TTC549 (cell line): Measurements from ENCODE around the gene CD2.

Experiments used
- FAIRE-seq: peaks from 2 replicates; lab custom pipeline; 2012; peaks lifted over from hg19 to GRCh38; lab: Jason Lieb, UNC

CD2 gene

DNA sequence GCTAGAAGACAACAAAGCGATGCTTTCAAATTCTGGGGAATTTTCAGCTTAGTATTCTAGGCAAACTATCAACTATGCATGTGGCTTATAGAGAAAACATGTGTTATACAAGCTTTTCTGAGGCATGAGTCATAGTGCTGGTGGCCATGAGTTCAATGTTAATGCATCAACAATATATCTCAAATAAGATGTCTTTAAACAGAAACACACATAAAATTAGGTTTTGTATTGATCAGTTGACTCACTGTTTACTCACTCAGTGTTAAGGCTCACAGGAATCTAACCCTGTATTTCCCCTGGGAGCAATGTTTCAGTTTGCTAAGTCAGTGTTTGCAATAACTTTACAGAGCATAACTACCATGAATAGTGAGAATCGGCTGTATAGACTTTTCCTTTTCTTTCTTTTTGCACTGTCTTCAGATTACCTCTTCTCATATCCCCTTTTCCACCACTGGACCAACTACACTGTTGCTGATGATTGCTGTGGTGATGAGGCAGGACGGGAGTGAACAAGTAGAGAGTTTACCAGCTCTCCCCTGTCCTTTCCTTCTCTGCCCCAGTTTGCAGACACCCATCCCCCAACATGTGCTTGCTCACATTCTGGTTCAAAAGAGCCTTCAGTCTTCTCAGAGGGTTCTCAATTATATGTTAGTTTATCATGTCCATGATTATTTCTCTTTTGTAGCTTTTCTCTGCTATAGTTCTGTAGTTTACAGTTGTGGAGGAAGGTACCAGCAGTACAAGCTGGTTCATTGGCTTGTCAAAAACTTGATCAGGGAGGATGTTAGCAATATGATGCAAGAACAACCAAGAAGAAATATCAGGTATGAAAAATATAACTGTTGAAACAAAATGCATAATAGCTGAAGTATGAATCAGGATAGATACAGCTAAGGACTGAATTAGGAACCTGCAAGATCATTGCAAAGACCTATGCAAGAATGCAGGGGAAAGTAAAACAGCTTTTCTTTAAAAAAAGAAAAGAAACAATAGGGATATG lies 23.9 kb downstream of the CD2 start:
- no peak for FAIRE-seq

GRCh38 chr1:116781034-116781433 lies 26.8 kb downstream of the CD2 start:
- FAIRE-seq: no peak

- no peak for FAIRE-seq
These were observed 30.8 kb downstream of the CD2 start for GRCh38 chr1:116785006-116785405.

- FAIRE-seq: no peak
These were observed 31.8 kb downstream of the CD2 start for GRCh38 chr1:116786049-116786448.

- no peak for FAIRE-seq
These were observed 37.5 kb downstream of the CD2 start for GRCh38 chr1:116791727-116792126.

- no peak for FAIRE-seq
These were observed 39.2 kb downstream of the CD2 start for GRCh38 chr1:116793357-116793935.

DNA sequence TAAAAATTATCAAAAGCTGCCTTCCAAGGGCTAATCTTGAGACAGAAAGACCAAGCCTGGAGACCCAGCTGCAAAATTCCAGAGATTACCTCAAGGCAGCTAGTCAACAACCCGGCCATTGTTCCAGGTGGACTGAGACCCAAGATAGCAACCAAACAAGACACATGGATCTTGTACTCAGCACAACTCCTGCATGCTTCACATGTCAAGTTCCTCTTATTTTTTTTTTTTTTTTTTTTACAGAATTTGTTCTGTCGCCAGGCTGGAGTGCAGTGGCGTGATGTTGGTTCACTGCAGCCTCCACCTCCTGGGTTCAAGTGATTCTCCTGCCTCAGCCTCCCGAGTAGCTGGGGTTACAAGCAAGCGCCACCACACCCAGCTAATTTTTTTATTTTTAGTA lies 40.1 kb downstream of the CD2 start:
- FAIRE-seq: no peak

DNA sequence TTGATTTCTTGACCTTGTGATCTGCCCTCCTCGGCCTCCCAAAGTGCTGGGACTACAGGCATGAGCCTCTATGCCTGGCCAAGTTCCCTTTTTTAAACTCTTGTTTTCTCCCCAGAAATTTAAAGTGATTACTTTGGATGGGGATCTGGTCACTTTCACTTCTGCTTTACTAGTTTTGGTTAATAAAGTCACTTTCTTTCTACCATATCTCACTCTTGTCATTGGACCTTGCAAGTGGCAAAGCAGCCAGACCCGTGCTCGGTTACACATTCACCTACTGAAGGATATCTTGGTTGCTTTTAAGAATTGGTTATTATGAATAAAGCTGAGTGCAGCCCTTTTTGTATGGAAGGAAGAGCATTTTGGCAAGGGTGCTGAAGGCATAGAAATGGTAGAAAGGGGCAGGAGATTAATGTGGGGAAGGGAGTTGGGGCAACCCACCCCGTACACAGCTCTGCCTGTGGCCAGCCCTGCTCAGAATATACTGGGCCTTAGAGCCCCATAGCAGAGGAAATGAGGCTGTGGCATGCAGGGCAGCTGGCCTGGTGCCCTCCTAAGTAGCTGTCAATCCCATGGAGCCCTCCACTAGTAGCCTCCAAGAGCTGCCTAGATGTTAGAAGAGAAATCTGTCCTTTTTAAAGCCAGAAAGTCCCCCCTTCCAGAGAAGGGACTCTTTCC lies 40.7 kb downstream of the CD2 start:
- FAIRE-seq: no peak

GRCh38 chr1:116795482-116795829 lies 41.2 kb downstream of the CD2 start:
- FAIRE-seq: no peak

DNA sequence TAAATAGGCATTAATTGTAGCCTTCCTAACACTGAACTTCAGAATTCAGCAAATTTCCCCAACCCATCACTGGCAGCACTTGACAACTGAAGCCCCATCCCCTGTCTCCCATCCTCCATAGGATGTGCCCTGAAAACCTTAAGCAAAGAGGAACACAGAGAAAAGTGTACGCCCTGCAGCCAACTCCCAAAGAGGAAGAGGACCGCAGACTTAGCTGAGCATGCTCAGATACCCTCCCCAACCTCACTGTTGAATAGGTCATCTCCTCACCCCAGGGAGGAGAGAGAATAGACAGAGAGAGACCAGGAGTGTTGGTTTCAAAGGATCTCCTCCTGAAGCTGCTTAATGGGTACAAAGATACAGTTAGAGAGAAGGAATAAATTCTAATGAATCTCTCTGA lies 50.5 kb downstream of the CD2 start:
- FAIRE-seq: no peak

DNA sequence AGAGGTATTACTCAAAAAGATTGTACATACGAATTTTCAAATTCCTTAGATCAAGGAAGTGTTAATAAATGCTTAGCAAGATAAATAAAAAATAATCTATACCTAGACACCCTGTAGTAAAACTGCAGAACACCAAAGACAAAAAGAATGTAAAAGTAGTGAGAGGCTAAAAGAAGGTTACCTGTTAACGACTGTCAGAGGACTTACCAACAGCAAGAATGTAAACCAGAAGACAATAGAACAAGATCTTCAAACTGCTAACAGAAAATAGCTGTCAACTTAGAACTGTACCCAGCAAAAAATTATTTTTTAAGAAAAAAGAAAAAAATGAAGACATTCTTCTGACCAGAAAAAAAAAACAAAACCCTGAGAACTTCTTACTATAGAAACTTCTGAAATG lies 51.2 kb downstream of the CD2 start:
- no peak for FAIRE-seq

DNA sequence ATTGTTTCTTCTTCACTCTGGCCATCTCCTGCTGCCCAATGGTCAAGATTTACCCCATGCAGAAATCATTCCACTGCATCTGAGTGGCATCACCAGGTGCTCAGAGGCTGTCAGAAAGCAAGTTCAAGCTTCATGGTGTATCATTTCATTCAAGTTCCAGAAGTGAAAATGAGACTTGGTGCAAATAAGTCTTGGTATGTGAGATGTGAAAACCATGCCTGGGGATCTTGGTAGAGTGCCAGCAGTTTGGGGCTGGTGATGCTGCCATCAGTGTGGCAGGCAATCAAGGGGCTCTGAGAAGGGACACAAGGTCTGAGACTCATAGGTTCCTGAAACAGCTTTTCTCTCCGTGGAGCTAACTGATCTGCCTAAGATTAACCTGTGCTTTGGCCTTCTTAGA lies 52.0 kb downstream of the CD2 start:
- FAIRE-seq: no peak

DNA sequence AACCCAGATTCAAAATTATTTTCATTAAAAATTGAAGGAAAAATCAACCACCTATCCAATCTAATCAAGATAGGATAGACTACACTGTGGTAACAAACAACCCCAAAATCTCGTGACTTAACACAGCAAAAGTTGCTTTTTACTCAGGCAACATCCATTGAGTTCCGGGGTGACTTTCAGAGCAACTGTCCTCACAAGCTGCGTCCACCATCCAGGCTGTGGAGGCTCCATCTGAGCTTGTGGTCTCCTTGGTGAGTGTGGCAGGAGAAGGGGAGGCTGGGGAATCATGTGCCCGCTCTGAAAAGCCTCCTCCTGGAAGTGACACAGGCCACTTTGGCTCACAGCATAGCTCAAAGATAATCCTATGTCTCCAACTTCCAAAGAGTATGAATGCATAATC lies 52.4 kb downstream of the CD2 start:
- FAIRE-seq: no peak

DNA sequence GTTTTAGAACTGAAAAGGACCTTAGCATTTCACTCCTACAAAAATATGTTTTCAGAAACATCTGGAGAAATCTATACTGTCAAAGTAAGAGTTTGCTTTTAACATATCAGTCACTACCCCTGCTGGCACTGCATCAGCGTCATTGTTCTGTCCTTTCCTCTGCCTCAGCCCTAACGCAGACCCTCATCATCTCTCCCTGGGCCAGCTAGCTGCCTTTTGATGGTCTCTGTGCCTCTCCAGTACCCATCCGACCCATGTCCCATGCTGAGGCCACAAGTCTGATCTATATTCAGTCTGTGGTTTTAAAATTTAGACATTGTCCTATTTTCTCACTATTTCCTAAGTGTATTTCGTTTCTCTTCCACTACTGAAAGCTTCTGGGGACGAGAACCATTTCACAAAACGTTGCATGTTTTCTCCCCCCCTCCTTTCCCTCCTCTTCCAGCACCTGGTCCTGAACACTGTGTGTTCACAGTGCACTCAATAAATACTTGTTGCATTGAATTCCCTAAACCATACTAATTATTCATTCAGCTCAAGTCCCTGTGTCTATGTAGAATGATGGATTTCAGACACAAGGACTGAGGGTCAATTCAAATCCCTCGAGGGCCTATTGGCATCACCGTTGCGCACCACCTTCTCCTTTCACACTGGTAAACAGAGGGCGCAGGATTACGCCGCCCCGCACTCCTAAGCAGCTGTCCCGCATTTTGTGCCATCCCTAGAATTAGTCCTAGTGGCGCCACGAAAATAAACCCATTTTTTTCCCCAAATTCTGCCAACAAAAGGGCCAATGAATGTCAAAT lies 53.4 kb downstream of the CD2 start:
- FAIRE-seq: no peak

GRCh38 chr1:116808200-116808847 lies 54.1 kb downstream of the CD2 start:
- FAIRE-seq: no peak

DNA sequence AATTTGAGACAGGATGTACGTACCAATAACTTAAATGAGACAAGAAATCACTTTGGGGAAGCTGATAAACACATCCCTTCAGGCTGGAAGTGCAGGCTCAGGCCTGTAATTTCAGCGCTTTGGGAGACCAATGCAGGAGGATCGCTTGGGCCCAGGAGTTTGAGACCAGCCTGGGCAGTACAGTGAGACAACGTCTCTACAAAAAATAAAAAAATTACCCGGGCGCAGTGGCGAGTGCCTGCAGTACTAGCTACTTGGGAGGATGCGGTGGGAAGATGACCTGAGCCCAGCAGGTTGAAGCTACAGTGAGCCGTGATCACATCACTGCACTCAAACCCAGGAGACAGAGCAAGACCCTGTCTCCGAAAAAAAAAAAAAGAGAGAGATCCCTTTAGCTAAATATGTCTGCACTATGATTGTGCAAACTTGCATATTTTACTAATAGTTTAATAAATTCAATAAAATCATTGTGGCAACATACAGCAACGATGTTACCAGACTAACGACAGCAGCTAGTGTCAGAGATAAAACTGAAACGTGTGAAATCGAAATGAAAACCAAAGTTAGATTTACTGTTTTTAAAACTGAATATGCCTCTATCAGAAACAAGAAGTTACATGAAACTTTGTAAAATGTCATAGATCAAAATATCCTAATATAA lies 54.7 kb downstream of the CD2 start:
- FAIRE-seq: no peak

DNA sequence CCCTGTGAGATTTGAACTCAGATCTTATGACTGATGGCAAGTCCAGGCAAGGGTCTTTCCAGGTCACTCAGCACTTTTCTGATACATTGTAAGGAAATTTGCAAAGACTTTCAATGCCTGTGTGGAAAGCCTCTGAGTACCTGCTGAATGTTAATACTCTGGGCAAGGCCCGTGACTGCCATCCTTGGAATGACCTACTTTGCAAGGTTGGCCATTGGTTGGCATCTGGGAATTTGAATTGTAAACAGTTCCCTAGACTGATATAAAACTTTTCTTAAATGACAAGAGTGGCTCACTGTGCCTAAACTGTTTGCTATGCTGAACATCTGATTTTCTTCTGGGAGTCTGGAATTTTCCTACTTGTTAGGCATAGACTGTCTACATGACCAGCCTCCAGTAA lies 57.1 kb downstream of the CD2 start:
- no peak for FAIRE-seq

DNA sequence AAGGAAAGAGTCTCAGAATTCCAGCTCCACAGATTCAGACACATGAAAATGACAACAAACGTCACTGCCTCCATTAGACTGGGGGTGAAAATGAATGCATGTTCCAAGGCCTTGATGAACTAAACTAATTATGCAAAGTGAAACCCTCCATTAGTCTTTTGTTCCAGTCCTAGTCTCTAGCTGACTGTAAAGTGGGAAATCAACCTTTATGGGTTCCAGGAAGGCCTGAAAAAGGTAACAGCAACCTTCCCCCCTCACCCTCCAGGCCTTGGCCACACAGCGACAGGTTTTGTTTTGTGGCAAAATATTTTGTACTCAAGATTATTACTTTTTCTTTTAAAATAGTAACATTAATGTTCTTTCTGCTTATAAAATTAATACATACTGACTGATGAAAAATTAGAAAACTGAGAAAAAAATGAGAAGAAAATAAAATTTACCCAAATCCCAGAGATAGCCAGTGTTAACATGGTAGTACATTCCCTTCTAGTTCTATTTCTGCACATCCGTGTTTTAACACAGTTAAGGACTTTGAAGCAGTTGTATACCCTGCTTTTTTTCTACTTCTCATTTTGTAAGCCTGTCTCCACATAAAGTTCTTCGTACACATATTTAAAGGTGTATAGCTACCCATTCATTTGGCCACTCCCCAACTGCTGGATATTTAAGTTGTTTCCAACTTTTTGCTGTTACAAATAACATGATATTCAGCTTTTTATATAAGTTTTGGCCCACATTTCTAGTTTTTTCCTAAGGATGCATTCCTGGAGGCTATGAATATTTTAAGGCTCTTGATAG lies 60.9 kb downstream of the CD2 start:
- no peak for FAIRE-seq

DNA sequence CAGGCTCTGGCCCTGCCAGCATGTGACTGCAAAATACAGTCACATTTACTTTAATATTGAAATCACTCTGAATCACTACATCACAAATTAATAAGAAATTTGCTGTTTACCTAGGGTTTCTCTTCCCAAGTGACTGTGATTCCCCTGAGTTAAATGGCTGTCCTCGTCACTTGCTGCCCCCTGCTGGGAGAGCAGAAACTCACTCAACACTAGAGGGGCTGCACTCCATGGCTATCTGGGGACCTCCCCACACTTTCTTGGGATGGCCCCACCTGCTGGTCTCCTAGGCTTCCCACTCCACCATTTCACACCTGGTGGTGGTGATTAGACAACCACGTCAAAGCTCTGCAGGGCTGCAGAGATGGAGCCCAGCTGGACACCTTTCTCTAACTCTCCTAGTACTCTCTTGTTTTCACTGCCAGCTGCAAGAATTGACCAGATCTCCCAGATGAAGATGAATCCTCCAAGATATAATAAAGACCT lies 63.4 kb downstream of the CD2 start:
- FAIRE-seq: no peak
